Naive B cell (primary cell): ENCODE data around the gene ATL3. TPM values are rescaled to one million over a fixed set of nuclear protein-coding genes. Genes with fewer than 3 reads are reported as not detected.
"Not testable (repeated sequence)": the region's sequence is repeated elsewhere in the genome, so short reads cannot be mapped to it uniquely, and the experiment has no call there.

Experiments
- ATAC-seq, 2 donors: fragments of 150-1000 bp; cut with Tn5 transposase; 2 replicates each; pipeline ENCODE4 v1.10.0; 2021; ENCODE audit warnings: low read depth in 2 of 2, mild to moderate bottlenecking in 2 of 2, moderate library complexity in 2 of 2
- DNase-seq: peaks from one replicate; pipeline ENCODE4 v3.0.0; 2022
- H3K27ac Mint-ChIP-seq, 6 donors: one replicate each; pipeline ENCODE4 v1.8.0; 2020 to 2022; ENCODE audit warnings: mild to moderate bottlenecking in 6 of 6, mixed read lengths in 6 of 6, moderate library complexity in 5 of 6, inconsistent platforms in 2 of 6
- H3K27me3 Mint-ChIP-seq, 3 donors: one replicate each; pipeline ENCODE4 v1.8.0; 2021 to 2022; ENCODE audit warnings: mixed read lengths in 3 of 3, mild to moderate bottlenecking in 1 of 3
- H3K36me3 Mint-ChIP-seq, 2 donors: one replicate each; pipeline ENCODE4 v1.8.0; 2020 to 2022; ENCODE audit warnings: mixed read lengths in 2 of 2, inconsistent platforms in 1 of 2, mild to moderate bottlenecking in 1 of 2
- H3K4me1 Mint-ChIP-seq, 3 donors: one replicate each; pipeline ENCODE4 v1.8.0; 2020 to 2022; ENCODE audit warnings: mixed read lengths in 3 of 3, inconsistent platforms in 1 of 3, mild to moderate bottlenecking in 1 of 3, moderate library complexity in 1 of 3
- H3K4me3 Mint-ChIP-seq, 8 donors: one replicate each; pipeline ENCODE4 v1.8.0; 2020 to 2022; ENCODE audit warnings: mild to moderate bottlenecking in 8 of 8, mixed read lengths in 8 of 8, moderate library complexity in 8 of 8, inconsistent platforms in 2 of 8
- H3K9me3 Mint-ChIP-seq, 7 donors: one replicate each; pipeline ENCODE4 v1.8.0; 2020 to 2022; ENCODE audit warnings: mixed read lengths in 7 of 7, mild to moderate bottlenecking in 5 of 7, inconsistent platforms in 2 of 7, moderate library complexity in 1 of 7
- polyA plus RNA-seq, 6 donors: library from polyadenylated mRNA; unstranded; fragments of 300-500 nt; fragmentation: Illumina TruSeq; gene quantifications; one replicate each; pipeline ENCODE4 v1.2.3, GENCODE V29; 2021; ENCODE audit warnings: low read depth in 6 of 6

Gene ATL3
- polyA plus RNA-seq, 6 donors from 2014 or later: 15.9 to 22.4 (median 20.8) TPM

- H3K4me1 Mint-ChIP-seq: peaks cover 15 to 34% (median 32%) of the 10 kb centered on the region in 3 donors
- H3K27me3 Mint-ChIP-seq: no peaks in the 10 kb centered on the region
- H3K4me3 Mint-ChIP-seq: peak overlapping the region; percentile 82 to 93 (median 90)
- peak; percentile 42 for DNase-seq
- no peaks in the 10 kb centered on the region for H3K36me3 Mint-ChIP-seq
- ATAC-seq: peak; percentile 22 to 26
- no peaks in the 10 kb centered on the region for H3K9me3 Mint-ChIP-seq
- peak overlapping the region; percentile 39 to 94 (median 79) for H3K27ac Mint-ChIP-seq
Observed at GRCh38 chr11:63670433-63671321, 499 bp downstream of the ATL3 start.

- DNase-seq: no peak
- H3K4me3 Mint-ChIP-seq: peak overlapping the region; percentile 76 to 92 (median 86)
- H3K4me1 Mint-ChIP-seq: peaks cover 15 to 34% (median 32%) of the 10 kb centered on the region in 3 donors
- ATAC-seq: no peak
- H3K9me3 Mint-ChIP-seq: no peaks in the 10 kb centered on the region
- H3K36me3 Mint-ChIP-seq: no peaks in the 10 kb centered on the region
- peak overlapping the region; percentile 39 to 93 (median 68) for H3K27ac Mint-ChIP-seq
- H3K27me3 Mint-ChIP-seq: no peaks in the 10 kb centered on the region
Observed at GRCh38 chr11:63670096-63670432, 1.1 kb downstream of the ATL3 start.

- H3K27ac Mint-ChIP-seq: no peak overlapping the region
- H3K4me1 Mint-ChIP-seq: peaks cover 19 to 43% (median 42%) of the 10 kb centered on the region in 3 donors
- no peak for DNase-seq
- H3K27me3 Mint-ChIP-seq: no peaks in the 10 kb centered on the region
- peak overlapping the region in 2 of 8 donors; percentile 45 to 69 for H3K4me3 Mint-ChIP-seq
- H3K36me3 Mint-ChIP-seq: no peaks in the 10 kb centered on the region
- H3K9me3 Mint-ChIP-seq: no peaks in the 10 kb centered on the region
- ATAC-seq: no peak
Observed at GRCh38 chr11:63667995-63668795, 3.0 kb downstream of the ATL3 start.

GRCh38 chr11:63666874-63667273 lies 4.3 kb downstream of the ATL3 start:
- no peak for ATAC-seq
- Mint-ChIP-seq H3K27ac (no peak overlapping the region), H3K9me3 (no peaks in the 10 kb centered on the region), H3K36me3 (no peaks in the 10 kb centered on the region), H3K4me3 (no peak overlapping the region), H3K27me3 (no peaks in the 10 kb centered on the region), H3K4me1 (peaks cover 15 to 50% (median 47%) of the 10 kb centered on the region in 3 donors)
- no peak for DNase-seq

- no peaks in the 10 kb centered on the region for H3K9me3 Mint-ChIP-seq
- no peak overlapping the region for H3K4me3 Mint-ChIP-seq
- H3K4me1 Mint-ChIP-seq: peaks cover 18 to 45% (median 43%) of the 10 kb centered on the region in 3 donors
- H3K27ac Mint-ChIP-seq: no peak overlapping the region
- no peak for ATAC-seq
- no peak for DNase-seq
- H3K36me3 Mint-ChIP-seq: no peaks in the 10 kb centered on the region
- no peaks in the 10 kb centered on the region for H3K27me3 Mint-ChIP-seq
Observed at GRCh38 chr11:63663809-63664208, 7.4 kb downstream of the ATL3 start.

- Mint-ChIP-seq H3K27ac (peak overlapping the region in 3 of 6 donors; percentile 59 to 73 (median 70)), H3K36me3 (peaks cover 4 to 7% of the 10 kb centered on the region in 2 donors), H3K4me3 (no peak overlapping the region), H3K9me3 (no peaks in the 10 kb centered on the region), H3K4me1 (peaks cover 16 to 36% (median 33%) of the 10 kb centered on the region in 3 donors), H3K27me3 (no peaks in the 10 kb centered on the region)
- DNase-seq (no peak), ATAC-seq (no peak)
Observed at GRCh38 chr11:63660972-63661371, 10.2 kb downstream of the ATL3 start.

- H3K27me3 Mint-ChIP-seq: no peaks in the 10 kb centered on the region
- no peaks in the 10 kb centered on the region for H3K9me3 Mint-ChIP-seq
- peaks cover 22 to 27% of the 10 kb centered on the region in 2 donors for H3K36me3 Mint-ChIP-seq
- peaks cover 0 to 8% (median 2%) of the 10 kb centered on the region in 3 donors for H3K4me1 Mint-ChIP-seq
- ATAC-seq (no peak), DNase-seq (no peak)
- H3K27ac Mint-ChIP-seq: peak overlapping the region in 1 of 6 donors; percentile 78
- no peak overlapping the region for H3K4me3 Mint-ChIP-seq
Observed at GRCh38 chr11:63652671-63653070, 18.5 kb downstream of the ATL3 start.

- peaks cover 16 to 20% of the 10 kb centered on the region in 2 donors for H3K36me3 Mint-ChIP-seq
- no peaks in the 10 kb centered on the region for H3K27me3 Mint-ChIP-seq
- no peak overlapping the region for H3K4me3 Mint-ChIP-seq
- H3K9me3 Mint-ChIP-seq: no peaks in the 10 kb centered on the region
- H3K27ac Mint-ChIP-seq: no peak overlapping the region
- H3K4me1 Mint-ChIP-seq: peaks cover 0 to 5% (median 3%) of the 10 kb centered on the region in 3 donors
- no peak for DNase-seq
- ATAC-seq: no peak
Observed at GRCh38 chr11:63643205-63643604, 28.0 kb downstream of the ATL3 start.

- Mint-ChIP-seq H3K4me3 (no peak overlapping the region), H3K9me3 (no peaks in the 10 kb centered on the region), H3K4me1 (peaks cover 0 to 5% (median under 1%) of the 10 kb centered on the region in 3 donors), H3K36me3 (peaks cover 10 to 13% of the 10 kb centered on the region in 2 donors), H3K27ac (peak overlapping the region in 2 of 6 donors; percentile 7 to 15), H3K27me3 (no peaks in the 10 kb centered on the region)
- DNase-seq (no peak), ATAC-seq (no peak)
Observed at GRCh38 chr11:63641727-63642126, 29.4 kb downstream of the ATL3 start.

GRCh38 chr11:63639199-63639832 lies 31.9 kb downstream of the ATL3 start:
- ATAC-seq: no peak
- peaks cover 0 to 5% (median 0%) of the 10 kb centered on the region in 3 donors for H3K4me1 Mint-ChIP-seq
- no peak for DNase-seq
- no peak overlapping the region for H3K4me3 Mint-ChIP-seq
- H3K27me3 Mint-ChIP-seq: no peaks in the 10 kb centered on the region
- peaks cover 7 to 18% of the 10 kb centered on the region in 2 donors for H3K36me3 Mint-ChIP-seq
- no peaks in the 10 kb centered on the region for H3K9me3 Mint-ChIP-seq
- H3K27ac Mint-ChIP-seq: peak overlapping the region in 2 of 6 donors; percentile 65 to 89

GRCh38 chr11:63638436-63638835 lies 32.7 kb downstream of the ATL3 start:
- ATAC-seq, H3K27me3 Mint-ChIP-seq, H3K4me1 Mint-ChIP-seq, H3K9me3 Mint-ChIP-seq, H3K4me3 Mint-ChIP-seq, DNase-seq: not testable (repeated sequence)
- H3K36me3 Mint-ChIP-seq: peaks cover 0 to 17% of the 10 kb centered on the region in 2 donors
- peak overlapping the region in 1 of 6 donors; percentile 66 for H3K27ac Mint-ChIP-seq

GRCh38 chr11:63635762-63636465 lies 35.3 kb downstream of the ATL3 start:
- H3K36me3 Mint-ChIP-seq: peaks cover 9 to 21% of the 10 kb centered on the region in 2 donors
- DNase-seq (peak; percentile 44), ATAC-seq (peak; percentile 37 to 53)
- H3K4me1 Mint-ChIP-seq: peaks cover 5 to 14% (median 6%) of the 10 kb centered on the region in 3 donors
- H3K27ac Mint-ChIP-seq: peak overlapping the region in 1 of 6 donors; percentile 57
- no peak overlapping the region for H3K4me3 Mint-ChIP-seq
- H3K9me3 Mint-ChIP-seq: no peaks in the 10 kb centered on the region
- H3K27me3 Mint-ChIP-seq: no peaks in the 10 kb centered on the region
